Vagina (tissue), 2 donors: ENCODE data around the gene SLC35A1. TPM values are rescaled to one million over a fixed set of nuclear protein-coding genes. Genes with fewer than 3 reads are reported as not detected.

Experiments used
- DNase-seq, 2 donors: peaks; one replicate each; pipeline ENCODE4 v3.0.0-alpha.2; 2017; ENCODE audit errors: extremely low spot score in 2 of 2
- H3K27ac ChIP-seq: fragments of 200-600 bp; sonication (generic); one replicate; pipeline ENCODE4 v1.5.1; 2019
- H3K27me3 ChIP-seq: fragments of 200-600 bp; sonication (generic); one replicate; pipeline ENCODE4 v1.5.1; 2019
- H3K36me3 ChIP-seq, 2 donors: fragments of 200-600 bp; sonication (generic); one replicate each; pipeline ENCODE4 v1.5.1; 2017 to 2019
- H3K4me1 ChIP-seq: fragments of 200-600 bp; sonication (generic); one replicate; pipeline ENCODE4 v1.5.1; 2019
- H3K4me3 ChIP-seq, 2 donors: fragments of 200-600 bp; sonication (generic); 1 replicate in 1 of 2; 2 replicates in 1 of 2; pipeline ENCODE4 v1.5.1; 2016 to 2019
- H3K9me3 ChIP-seq: fragments of 200-600 bp; sonication (generic); one replicate; pipeline ENCODE4 v1.5.1; 2019
- POLR2A ChIP-seq, 2 donors: fragments of 450-650 bp; IDR thresholded peaks; one replicate each; pipeline ENCODE4 v1.6.1; 2017; ENCODE audit warnings: antibody characterized with exemption in 2 of 2, mild to moderate bottlenecking in 2 of 2, moderate library complexity in 2 of 2
- POLR2AphosphoS5 ChIP-seq, 2 donors: sonication (generic); formaldehyde crosslinking; IDR thresholded peaks; one replicate each; pipeline ENCODE4 v1.9.0; 2017; ENCODE audit warnings: antibody characterized with exemption in 2 of 2, mild to moderate bottlenecking in 2 of 2, low read depth in 1 of 2; ENCODE audit not compliant: insufficient read depth in 1 of 2
- intact Hi-C: fragments of 100-400 bp; cut with DNase I; formaldehyde crosslinking; loops from one replicate; pipeline ENCODE4 v1.15.1; 2023
- total RNA-seq: library from RNA; depleted of rRNA; stranded (reverse); fragments of >200 nt; gene quantifications from one replicate; pipeline ENCODE4 v1.2.3, GENCODE V29; 2016
- TF ChIP-seq, protein P1 (sequence below), 3 experiments: fragments of 450-650 bp in 2 of 3; fragments of 200-600 bp in 1 of 3; sonication (generic) in 1 of 3; IDR thresholded peaks; one replicate each; pipeline ENCODE4 v1.5.1; 2017 to 2019; ENCODE audit warnings: antibody characterized with exemption in 3 of 3, mild to moderate bottlenecking in 2 of 3, moderate library complexity in 2 of 3

SLC35A1 gene
- total RNA-seq, 1 donor from 2014 or later, result 13.3 TPM

DNA sequence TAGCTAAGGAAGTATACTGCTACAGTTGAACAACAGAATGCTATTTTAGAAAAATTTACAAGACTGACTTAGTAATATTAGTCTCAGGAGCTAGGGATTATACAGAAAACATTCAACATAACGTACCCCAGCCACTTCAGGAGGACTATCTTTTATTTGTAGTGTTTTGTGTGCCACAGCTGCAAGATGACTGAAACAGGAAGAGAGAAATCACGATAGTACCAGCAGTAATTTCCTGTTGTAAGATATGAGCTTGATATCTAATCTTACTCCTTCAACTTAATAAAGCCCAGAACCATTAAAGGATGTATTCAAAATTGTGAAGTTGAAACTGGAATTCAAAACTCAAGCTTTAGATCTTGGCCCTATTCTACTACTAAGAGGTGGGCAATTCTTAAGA, 42.1 kb downstream of the SLC35A1 start:
- Histone ChIP-seq H3K36me3 (peaks cover 0 to 79% of the 10 kb centered on the region in 2 donors), H3K27me3 (no peaks in the 10 kb centered on the region), H3K4me3 (no peak overlapping the region), H3K4me1 (no peaks in the 10 kb centered on the region), H3K9me3 (no peaks in the 10 kb centered on the region), H3K27ac (no peak overlapping the region)
- TF ChIP-seq POLR2A (IDR thresholded peaks at IDR 0.05) (no peak), POLR2AphosphoS5 (IDR thresholded peaks at IDR 0.05; ENCODE audit: insufficient read depth in 1 of 2, low read depth in 1 of 2) (no peak)
- TF ChIP-seq, protein P1, sequence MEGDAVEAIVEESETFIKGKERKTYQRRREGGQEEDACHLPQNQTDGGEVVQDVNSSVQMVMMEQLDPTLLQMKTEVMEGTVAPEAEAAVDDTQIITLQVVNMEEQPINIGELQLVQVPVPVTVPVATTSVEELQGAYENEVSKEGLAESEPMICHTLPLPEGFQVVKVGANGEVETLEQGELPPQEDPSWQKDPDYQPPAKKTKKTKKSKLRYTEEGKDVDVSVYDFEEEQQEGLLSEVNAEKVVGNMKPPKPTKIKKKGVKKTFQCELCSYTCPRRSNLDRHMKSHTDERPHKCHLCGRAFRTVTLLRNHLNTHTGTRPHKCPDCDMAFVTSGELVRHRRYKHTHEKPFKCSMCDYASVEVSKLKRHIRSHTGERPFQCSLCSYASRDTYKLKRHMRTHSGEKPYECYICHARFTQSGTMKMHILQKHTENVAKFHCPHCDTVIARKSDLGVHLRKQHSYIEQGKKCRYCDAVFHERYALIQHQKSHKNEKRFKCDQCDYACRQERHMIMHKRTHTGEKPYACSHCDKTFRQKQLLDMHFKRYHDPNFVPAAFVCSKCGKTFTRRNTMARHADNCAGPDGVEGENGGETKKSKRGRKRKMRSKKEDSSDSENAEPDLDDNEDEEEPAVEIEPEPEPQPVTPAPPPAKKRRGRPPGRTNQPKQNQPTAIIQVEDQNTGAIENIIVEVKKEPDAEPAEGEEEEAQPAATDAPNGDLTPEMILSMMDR (IDR thresholded peaks at IDR 0.05), result no peak
- intact Hi-C loops, result no loop called here
- no peak for DNase-seq

DNA sequence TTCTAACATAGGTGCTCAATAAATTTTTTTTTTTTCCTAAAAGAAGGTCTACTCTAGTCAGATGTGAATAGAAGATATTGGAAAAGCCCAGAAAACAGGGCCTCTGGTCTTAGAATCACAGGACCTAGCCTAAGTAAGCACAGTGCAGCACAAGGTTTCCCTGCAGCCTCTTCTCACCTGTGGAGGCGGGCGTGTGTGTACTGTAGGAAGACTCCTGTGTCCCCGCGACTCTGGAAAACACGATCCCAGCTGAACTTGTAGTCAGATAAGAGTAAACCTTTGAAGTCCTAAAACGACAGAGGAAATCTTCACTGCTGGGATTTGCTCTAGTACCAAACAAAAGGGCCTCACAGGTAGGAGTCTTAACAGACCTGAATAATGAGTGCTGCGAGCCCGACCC, 45.7 kb downstream of the SLC35A1 start:
- H3K4me3 ChIP-seq, result no peak overlapping the region
- intact Hi-C loops, result no loop called here
- TF ChIP-seq POLR2A (IDR thresholded peaks at IDR 0.05) (no peak), POLR2AphosphoS5 (IDR thresholded peaks at IDR 0.05; ENCODE audit: insufficient read depth in 1 of 2, low read depth in 1 of 2) (no peak)
- TF ChIP-seq, protein P1 (IDR thresholded peaks at IDR 0.05), result no peak
- no peak for DNase-seq
- H3K27ac ChIP-seq, result no peak overlapping the region
- H3K27me3 ChIP-seq, result no peaks in the 10 kb centered on the region
- no peaks in the 10 kb centered on the region for H3K9me3 ChIP-seq
- no peaks in the 10 kb centered on the region for H3K4me1 ChIP-seq
- peaks cover 0 to 53% of the 10 kb centered on the region in 2 donors for H3K36me3 ChIP-seq

DNA sequence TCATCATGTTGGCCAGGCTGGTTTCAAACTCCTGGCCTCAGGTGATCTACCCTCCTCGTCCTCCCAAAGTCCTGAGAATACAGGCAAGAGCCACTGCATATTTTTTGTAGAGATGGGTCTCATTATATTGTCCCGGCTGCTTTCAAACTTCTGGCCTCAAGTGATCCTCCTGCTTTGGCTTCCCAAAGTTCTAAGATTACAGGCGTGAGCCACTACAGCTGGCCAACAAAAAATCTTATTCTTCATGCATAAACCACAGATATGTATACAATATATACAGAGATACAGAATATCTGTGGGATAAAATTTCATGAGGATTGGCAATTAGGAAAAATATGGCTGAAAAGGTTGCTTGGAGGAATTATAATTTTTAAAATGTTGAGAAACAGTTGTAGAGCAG, 49.9 kb downstream of the SLC35A1 start:
- Histone ChIP-seq H3K4me3 (no peak overlapping the region), H3K4me1 (no peaks in the 10 kb centered on the region), H3K36me3 (peaks cover 0 to 31% of the 10 kb centered on the region in 2 donors), H3K9me3 (no peaks in the 10 kb centered on the region), H3K27me3 (no peaks in the 10 kb centered on the region), H3K27ac (no peak overlapping the region)
- no peak for TF ChIP-seq POLR2A (IDR thresholded peaks at IDR 0.05)
- TF ChIP-seq, protein P1 (IDR thresholded peaks at IDR 0.05), result no peak
- TF ChIP-seq POLR2AphosphoS5 (IDR thresholded peaks at IDR 0.05; ENCODE audit: insufficient read depth in 1 of 2, low read depth in 1 of 2), result no peak
- DNase-seq, result no peak
- intact Hi-C loops, result no loop called here

DNA sequence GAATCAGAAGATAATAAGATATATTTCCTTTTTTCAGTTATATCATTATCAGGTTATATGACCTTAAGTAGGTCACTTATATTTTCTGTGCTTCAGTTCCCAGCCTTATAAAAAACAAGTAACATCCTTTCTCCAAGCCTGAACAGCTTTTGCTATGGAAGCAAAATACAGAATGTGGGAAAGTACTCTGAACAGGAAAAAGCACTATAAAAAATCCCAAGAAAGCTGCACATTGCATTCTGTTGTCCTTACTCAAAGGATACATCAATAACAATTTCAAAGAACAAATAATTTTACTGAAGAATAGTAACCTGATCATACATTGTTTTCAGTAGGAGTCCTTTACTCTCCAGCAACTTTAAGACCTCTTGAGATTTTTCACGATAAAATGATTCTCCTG, 56.4 kb downstream of the SLC35A1 start:
- TF ChIP-seq, protein P1 (IDR thresholded peaks at IDR 0.05), result no peak
- no peak for TF ChIP-seq POLR2A (IDR thresholded peaks at IDR 0.05)
- TF ChIP-seq POLR2AphosphoS5 (IDR thresholded peaks at IDR 0.05; ENCODE audit: insufficient read depth in 1 of 2, low read depth in 1 of 2), result no peak
- H3K36me3 ChIP-seq, result peaks cover 0 to 11% of the 10 kb centered on the region in 2 donors

DNA sequence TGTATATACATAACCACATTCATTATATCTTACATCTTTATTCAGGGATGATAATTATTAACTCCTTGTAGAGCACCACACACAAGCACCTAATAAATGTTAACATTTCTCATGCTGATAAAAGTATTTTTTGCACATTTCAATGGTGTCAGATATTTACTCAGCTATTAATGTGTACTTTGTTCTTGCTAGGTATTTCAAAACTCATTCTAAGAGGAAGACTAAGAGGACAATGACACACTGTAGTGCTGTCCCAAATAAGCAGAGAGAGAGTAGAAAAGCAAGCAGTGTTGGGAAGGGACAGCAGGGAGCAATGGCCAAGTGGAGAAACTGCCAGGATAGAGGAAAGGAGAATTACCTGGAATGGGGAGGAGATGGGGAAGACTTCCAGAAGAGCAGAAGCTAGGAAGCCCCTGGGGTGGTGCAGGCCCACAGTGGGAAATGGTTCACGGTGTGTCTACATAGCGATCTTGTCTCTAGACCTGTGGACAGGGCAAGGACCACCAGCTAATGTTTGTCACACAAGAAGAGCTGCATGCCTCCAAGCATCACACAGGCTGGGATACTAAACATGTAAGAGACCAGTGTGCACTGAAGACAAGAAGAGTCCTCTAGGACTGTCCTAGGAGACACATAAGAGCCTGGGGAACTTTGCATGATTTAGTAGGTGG, 61.7 kb downstream of the SLC35A1 start:
- Histone ChIP-seq H3K27me3 (no peaks in the 10 kb centered on the region), H3K36me3 (peaks cover 0 to 22% of the 10 kb centered on the region in 2 donors), H3K9me3 (no peaks in the 10 kb centered on the region), H3K4me1 (no peaks in the 10 kb centered on the region), H3K27ac (no peak overlapping the region), H3K4me3 (no peak overlapping the region)
- DNase-seq, result no peak
- intact Hi-C loops, result no loop called here
- TF ChIP-seq POLR2A (IDR thresholded peaks at IDR 0.05) (no peak), POLR2AphosphoS5 (IDR thresholded peaks at IDR 0.05; ENCODE audit: insufficient read depth in 1 of 2, low read depth in 1 of 2) (no peak)
- TF ChIP-seq, protein P1 (IDR thresholded peaks at IDR 0.05), result no peak

More for the DNA sequence above, 56.4 kb downstream of the SLC35A1 start:
- no peak for DNase-seq
- Histone ChIP-seq H3K4me3 (no peak overlapping the region), H3K9me3 (no peaks in the 10 kb centered on the region), H3K27me3 (no peaks in the 10 kb centered on the region), H3K4me1 (no peaks in the 10 kb centered on the region), H3K27ac (no peak overlapping the region)
- intact Hi-C loops, result no loop called here
